BJ (cell line): ENCODE results near the gene ABCG1. TPM values are rescaled to one million over a fixed set of nuclear protein-coding genes. Genes with fewer than 3 reads are reported as not detected.

Source experiments
- CTCF ChIA-PET: fragments of 350-600 bp; formaldehyde crosslinking; extraction: SDS; loops from one replicate; lab custom pipeline; 2021; ENCODE audit warnings: antibody characterized with exemption, inconsistent platforms; lab: Yijun Ruan, JAX
- POLR2A ChIA-PET: fragments of 300-600 bp; sonication (Branson Sonifier 250); formaldehyde crosslinking; extraction: SDS; loops from one replicate; lab custom pipeline; 2021; ENCODE audit warnings: antibody characterized with exemption; lab: Charles Lee
- DNase-seq: peaks from one replicate; pipeline ENCODE4 v3.0.0-alpha.2; 2011; ENCODE audit warnings: low read depth
- H3K27me3 ChIP-seq: 2 replicates; pipeline ENCODE4 v1.6.0; 2011; ENCODE audit warnings: low read length; ENCODE audit not compliant: control insufficient read depth, insufficient read depth
- H3K36me3 ChIP-seq: 2 replicates; pipeline ENCODE4 v1.5.1; 2011; ENCODE audit warnings: low read length; ENCODE audit not compliant: control insufficient read depth, insufficient read depth
- H3K4me3 ChIP-seq: 2 replicates; pipeline ENCODE4 v1.5.1; 2011; ENCODE audit warnings: low read depth, mild to moderate bottlenecking, control low read depth, low read length
- polyA plus RNA-seq: library from polyadenylated mRNA; depleted of rRNA; stranded (reverse); fragments of >200 nt; gene quantifications from 2 replicates; pipeline ENCODE4 v1.2.3, GENCODE V29; 2011
- TF ChIP-seq, protein P1 (sequence below): IDR thresholded peaks from 2 replicates; pipeline ENCODE4 v1.5.1; 2011; ENCODE audit warnings: low read depth, mild to moderate bottlenecking, control low read depth, inconsistent platforms, low read length, moderate library complexity; ENCODE audit not compliant: insufficient read depth

Gene ABCG1
- polyA plus RNA-seq, 1 experiment, result 0.29 TPM

GRCh38 chr21:42189431-42189830 lies 29.5 kb upstream of the ABCG1 start:
- CTCF ChIA-PET, result no interaction called here
- TF ChIP-seq, protein P1, sequence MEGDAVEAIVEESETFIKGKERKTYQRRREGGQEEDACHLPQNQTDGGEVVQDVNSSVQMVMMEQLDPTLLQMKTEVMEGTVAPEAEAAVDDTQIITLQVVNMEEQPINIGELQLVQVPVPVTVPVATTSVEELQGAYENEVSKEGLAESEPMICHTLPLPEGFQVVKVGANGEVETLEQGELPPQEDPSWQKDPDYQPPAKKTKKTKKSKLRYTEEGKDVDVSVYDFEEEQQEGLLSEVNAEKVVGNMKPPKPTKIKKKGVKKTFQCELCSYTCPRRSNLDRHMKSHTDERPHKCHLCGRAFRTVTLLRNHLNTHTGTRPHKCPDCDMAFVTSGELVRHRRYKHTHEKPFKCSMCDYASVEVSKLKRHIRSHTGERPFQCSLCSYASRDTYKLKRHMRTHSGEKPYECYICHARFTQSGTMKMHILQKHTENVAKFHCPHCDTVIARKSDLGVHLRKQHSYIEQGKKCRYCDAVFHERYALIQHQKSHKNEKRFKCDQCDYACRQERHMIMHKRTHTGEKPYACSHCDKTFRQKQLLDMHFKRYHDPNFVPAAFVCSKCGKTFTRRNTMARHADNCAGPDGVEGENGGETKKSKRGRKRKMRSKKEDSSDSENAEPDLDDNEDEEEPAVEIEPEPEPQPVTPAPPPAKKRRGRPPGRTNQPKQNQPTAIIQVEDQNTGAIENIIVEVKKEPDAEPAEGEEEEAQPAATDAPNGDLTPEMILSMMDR, result no peak

DNA sequence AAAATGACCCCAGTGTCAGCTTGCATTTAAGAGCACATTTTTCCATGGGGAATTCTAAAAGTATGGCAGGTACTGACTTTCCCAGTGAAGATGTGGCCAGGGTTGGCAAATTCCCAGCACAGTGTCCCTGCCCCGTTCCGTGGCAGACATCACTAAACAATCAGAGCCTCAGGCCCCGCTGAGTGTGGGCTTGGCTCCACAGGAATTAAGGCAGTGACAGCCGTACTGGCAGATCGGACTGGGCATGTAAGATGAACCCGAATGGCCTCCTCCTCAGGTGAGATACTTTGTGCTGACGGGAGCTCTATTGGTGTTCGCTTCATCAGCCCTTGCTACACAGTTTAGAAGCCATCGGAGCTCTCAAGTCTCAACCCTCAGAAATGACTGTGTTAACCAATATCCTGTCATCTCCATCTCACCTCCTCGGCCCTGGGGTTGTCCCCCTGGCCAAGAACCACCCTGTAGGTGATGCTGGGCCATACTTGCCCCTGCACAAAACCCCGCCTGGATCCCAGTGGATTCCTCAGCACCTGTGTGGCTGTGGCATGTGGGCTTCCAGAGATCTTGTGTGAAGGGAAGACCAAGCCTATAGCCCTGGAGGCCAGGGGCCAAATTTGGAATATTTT lies 29.0 kb upstream of the ABCG1 start:
- CTCF ChIA-PET, result no interaction called here
- DNase-seq, result no peak

More at GRCh38 chr21:42189431-42189830, 29.5 kb upstream of the ABCG1 start:
- no peak for DNase-seq
- no peak overlapping the region for H3K4me3 ChIP-seq
- H3K36me3 ChIP-seq, result no peaks in the 10 kb centered on the region
- POLR2A ChIA-PET, result no interaction called here
- H3K27me3 ChIP-seq, result no peaks in the 10 kb centered on the region; the same call in 1 of the 2 replicates

DNA sequence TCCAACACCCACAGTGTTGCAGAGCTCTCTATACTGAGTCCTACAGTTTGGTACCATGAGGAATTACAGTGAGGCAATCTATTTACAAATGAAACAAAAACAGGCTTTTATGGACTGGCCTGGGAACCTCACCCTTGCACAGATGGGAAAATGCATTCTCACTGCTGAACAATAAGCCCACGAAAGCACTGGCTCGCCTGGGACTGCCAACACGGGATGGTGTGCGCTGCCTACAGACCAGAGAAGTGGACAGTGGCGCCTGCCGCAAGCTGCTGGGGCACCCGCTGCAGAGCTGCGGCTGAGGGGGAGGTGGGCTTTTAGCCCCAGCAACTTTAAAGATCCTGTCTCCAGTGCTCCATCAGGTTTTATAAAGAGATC lies 28.5 kb upstream of the ABCG1 start:
- TF ChIP-seq, protein P1, result no peak
- DNase-seq, result no peak
- ChIA-PET CTCF (no interaction called here), POLR2A (no interaction called here)
- Histone ChIP-seq H3K4me3 (no peak overlapping the region), H3K27me3 (no peaks in the 10 kb centered on the region; the same call in 1 of the 2 replicates), H3K36me3 (no peaks in the 10 kb centered on the region)

More for the DNA sequence above, 29.0 kb upstream of the ABCG1 start:
- H3K4me3 ChIP-seq, result no peak overlapping the region
- no peaks in the 10 kb centered on the region; the same call in 1 of the 2 replicates for H3K27me3 ChIP-seq
- no peaks in the 10 kb centered on the region for H3K36me3 ChIP-seq
- POLR2A ChIA-PET, result no interaction called here
- TF ChIP-seq, protein P1, result no peak

DNA sequence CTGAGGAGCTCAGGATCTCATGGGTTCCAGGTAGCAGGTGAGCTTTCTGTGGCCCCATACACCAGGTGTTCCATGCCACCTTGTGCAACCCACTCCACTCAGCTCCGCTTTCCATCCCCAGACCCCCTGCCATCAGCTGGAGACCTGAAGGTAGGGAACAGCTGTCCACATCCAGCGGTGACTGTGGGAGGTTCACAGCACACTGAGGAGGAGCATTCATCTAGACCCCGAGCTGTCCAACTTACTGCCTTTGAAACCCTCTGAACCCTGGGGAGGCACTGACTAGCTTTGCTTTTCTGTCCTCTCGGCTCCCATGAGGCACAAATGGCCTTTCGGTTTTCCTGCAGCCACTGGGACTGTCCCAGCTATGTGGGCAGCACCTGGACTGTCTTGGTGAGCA lies 27.9 kb upstream of the ABCG1 start:
- POLR2A ChIA-PET, result no interaction called here
- no peak for DNase-seq
- H3K27me3 ChIP-seq, result no peaks in the 10 kb centered on the region; the same call in 1 of the 2 replicates
- CTCF ChIA-PET, result no interaction called here
- H3K36me3 ChIP-seq, result no peaks in the 10 kb centered on the region
- H3K4me3 ChIP-seq, result no peak overlapping the region
- TF ChIP-seq, protein P1, result no peak

- no peaks in the 10 kb centered on the region for H3K36me3 ChIP-seq
- ChIA-PET CTCF (no interaction called here), POLR2A (no interaction called here)
- TF ChIP-seq, protein P1, result no peak
- DNase-seq, result no peak
- H3K27me3 ChIP-seq, result no peaks in the 10 kb centered on the region; the same call in 1 of the 2 replicates
- H3K4me3 ChIP-seq, result no peak overlapping the region
These were observed 27.0 kb upstream of the ABCG1 start for GRCh38 chr21:42191696-42192595.
